Left ventricle myocardium inferior (tissue), 1 donor: ENCODE data around the gene EHBP1. TPM values are rescaled to one million over a fixed set of nuclear protein-coding genes. Genes with fewer than 3 reads are reported as not detected.

Experiments
- DNase-seq: peaks from one replicate; pipeline ENCODE4 v3.0.0-alpha.2; 2020
- H3K27ac ChIP-seq: fragments of 200-600 bp; replicated peaks from 2 replicates; pipeline ENCODE4 v1.8.0; 2021
- H3K27me3 ChIP-seq: fragments of 200-600 bp; 2 replicates; pipeline ENCODE4 v1.8.0; 2021; ENCODE audit warnings: low read depth
- H3K36me3 ChIP-seq: fragments of 200-600 bp; 2 replicates; pipeline ENCODE4 v1.8.0; 2021
- H3K4me1 ChIP-seq: fragments of 200-600 bp; 2 replicates; pipeline ENCODE4 v1.8.0; 2021
- H3K4me3 ChIP-seq: fragments of 200-600 bp; 2 replicates; pipeline ENCODE4 v1.8.0; 2021; ENCODE audit warnings: mild to moderate bottlenecking, moderate library complexity
- H3K9me3 ChIP-seq: fragments of 200-600 bp; replicated peaks from 2 replicates; pipeline ENCODE4 v1.8.0; 2021
- CTCF ChIP-seq: fragments of 200-600 bp; IDR thresholded peaks from 2 replicates; pipeline ENCODE4 v1.8.0; 2021; ENCODE audit warnings: antibody characterized with exemption, mild to moderate bottlenecking, borderline replicate concordance
- intact Hi-C: fragments of 100-400 bp; cut with micrococcal nuclease; formaldehyde crosslinking; loops from one replicate; pipeline ENCODE4 v1.11.0; 2022
- total RNA-seq: library from RNA; stranded (reverse); fragmentation: NEBNext Ultra II Directional; extraction: Animal tissue kit (Norgen Biotek cat#: 25700); gene quantifications from one replicate; pipeline ENCODE4 v1.2.1, GENCODE V29; 2021
- donor health status: DM: no; HTN: yes; CAD: no; lungs with severe emphysema.

The EHBP1 gene
- total RNA-seq, 1 donor from 2014 or later, result 20.4 TPM

- peaks cover 65% of the 10 kb centered on the region for H3K4me1 ChIP-seq
- peak overlapping the region; percentile 41 for H3K4me3 ChIP-seq
- no peaks in the 10 kb centered on the region for H3K9me3 ChIP-seq
- no peak for TF ChIP-seq CTCF
- H3K27ac ChIP-seq, result no peak overlapping the region
- peaks cover 100% of the 10 kb centered on the region for H3K27me3 ChIP-seq
- H3K36me3 ChIP-seq, result no peaks in the 10 kb centered on the region
- intact Hi-C loops, result no loop called here
- DNase-seq, result peak; percentile 30
Observed at GRCh38 chr2:63056107-63057050, 350.9 kb downstream of the EHBP1 start.

- no peak for DNase-seq
- peak overlapping the region; percentile 50 for H3K4me3 ChIP-seq
- no peaks in the 10 kb centered on the region for H3K9me3 ChIP-seq
- intact Hi-C loops, result no loop called here
- peaks cover 100% of the 10 kb centered on the region for H3K27me3 ChIP-seq
- H3K27ac ChIP-seq, result no peak overlapping the region
- no peaks in the 10 kb centered on the region for H3K36me3 ChIP-seq
- peaks cover 65% of the 10 kb centered on the region for H3K4me1 ChIP-seq
- TF ChIP-seq CTCF, result no peak
Observed at GRCh38 chr2:63057249-63058143, 352.0 kb downstream of the EHBP1 start.

GRCh38 chr2:63058144-63058920 lies 352.8 kb downstream of the EHBP1 start:
- Histone ChIP-seq H3K27ac (no peak overlapping the region), H3K9me3 (no peaks in the 10 kb centered on the region), H3K4me1 (peaks cover 65% of the 10 kb centered on the region), H3K27me3 (peaks cover 100% of the 10 kb centered on the region), H3K36me3 (no peaks in the 10 kb centered on the region), H3K4me3 (peak overlapping the region; percentile 50)
- intact Hi-C loops, result no loop called here
- DNase-seq, result no peak
- TF ChIP-seq CTCF, result no peak

- H3K4me1 ChIP-seq, result peaks cover 59% of the 10 kb centered on the region
- H3K27me3 ChIP-seq, result peaks cover 100% of the 10 kb centered on the region
- no peak overlapping the region for H3K27ac ChIP-seq
- peak overlapping the region; percentile 50 for H3K4me3 ChIP-seq
- no peak for DNase-seq
- H3K9me3 ChIP-seq, result no peaks in the 10 kb centered on the region
- intact Hi-C loops, result no loop called here
- no peaks in the 10 kb centered on the region for H3K36me3 ChIP-seq
- TF ChIP-seq CTCF, result no peak
Observed at GRCh38 chr2:63058921-63059792, 353.6 kb downstream of the EHBP1 start.
